ENCODE results near the gene STARD10.

Gene STARD10

GRCh38 chr11:72789493-72790131 lies 4.2 kb downstream of the STARD10 start:
- 86 to 87% methylated on average over 10 of the region's 10 CpGs for WGBS, 2 experiments
- Histone ChIP-seq H3K9me3 (ENCODE audit: control insufficient read depth, low read length) (no peaks in the 10 kb centered on the region), H3K27me3 (ENCODE audit: control insufficient read depth, insufficient read depth, low read length, poor library complexity, severe bottlenecking) (no peaks in the 10 kb centered on the region), H3K27ac (ENCODE audit: insufficient read depth, low read depth, low read length, poor library complexity, severe bottlenecking) (no peak overlapping the region), H3K4me3 (ENCODE audit: insufficient read depth, low read depth, low read length) (no peak overlapping the region), H3K36me3 (ENCODE audit: control insufficient read depth, insufficient read depth, low read length) (no peaks in the 10 kb centered on the region), H3K4me1 (ENCODE audit: control insufficient read depth, insufficient read depth, low read length) (peaks cover 16% of the 10 kb centered on the region)

GRCh38 chr11:72788241-72788640 lies 5.6 kb downstream of the STARD10 start:
- no peaks in the 10 kb centered on the region for H3K36me3 ChIP-seq (ENCODE audit: control insufficient read depth, insufficient read depth, low read length)
- H3K27ac ChIP-seq (ENCODE audit: insufficient read depth, low read depth, low read length, poor library complexity, severe bottlenecking), result no peak overlapping the region
- no peaks in the 10 kb centered on the region for H3K27me3 ChIP-seq (ENCODE audit: control insufficient read depth, insufficient read depth, low read length, poor library complexity, severe bottlenecking)
- whole genome bisulfite sequencing, 2 experiments, result 88 to 91% methylated on average over 7 of the region's 7 CpGs
- H3K4me3 ChIP-seq (ENCODE audit: insufficient read depth, low read depth, low read length), result no peak overlapping the region
- H3K4me1 ChIP-seq (ENCODE audit: control insufficient read depth, insufficient read depth, low read length), result peaks cover 16% of the 10 kb centered on the region
- no peaks in the 10 kb centered on the region for H3K9me3 ChIP-seq (ENCODE audit: control insufficient read depth, low read length)

GRCh38 chr11:72787216-72788104 lies 6.4 kb downstream of the STARD10 start:
- H3K27ac ChIP-seq (ENCODE audit: insufficient read depth, low read depth, low read length, poor library complexity, severe bottlenecking), result no peak overlapping the region
- no peaks in the 10 kb centered on the region for H3K9me3 ChIP-seq (ENCODE audit: control insufficient read depth, low read length)
- H3K27me3 ChIP-seq (ENCODE audit: control insufficient read depth, insufficient read depth, low read length, poor library complexity, severe bottlenecking), result no peaks in the 10 kb centered on the region
- H3K4me3 ChIP-seq (ENCODE audit: insufficient read depth, low read depth, low read length), result no peak overlapping the region
- H3K4me1 ChIP-seq (ENCODE audit: control insufficient read depth, insufficient read depth, low read length), result peaks cover 14% of the 10 kb centered on the region
- 63 to 68% methylated on average over 16 of the region's 16 CpGs for WGBS, 2 experiments
- H3K36me3 ChIP-seq (ENCODE audit: control insufficient read depth, insufficient read depth, low read length), result no peaks in the 10 kb centered on the region

GRCh38 chr11:72786305-72787215 lies 7.3 kb downstream of the STARD10 start:
- peaks cover 21% of the 10 kb centered on the region for H3K4me1 ChIP-seq (ENCODE audit: control insufficient read depth, insufficient read depth, low read length)
- H3K36me3 ChIP-seq (ENCODE audit: control insufficient read depth, insufficient read depth, low read length), result no peaks in the 10 kb centered on the region
- H3K9me3 ChIP-seq (ENCODE audit: control insufficient read depth, low read length), result no peaks in the 10 kb centered on the region
- H3K4me3 ChIP-seq (ENCODE audit: insufficient read depth, low read depth, low read length), result no peak overlapping the region
- 93 to 94% methylated on average over 8 of the region's 8 CpGs for WGBS, 2 experiments
- peaks cover 4% of the 10 kb centered on the region for H3K27me3 ChIP-seq (ENCODE audit: control insufficient read depth, insufficient read depth, low read length, poor library complexity, severe bottlenecking)
- H3K27ac ChIP-seq (ENCODE audit: insufficient read depth, low read depth, low read length, poor library complexity, severe bottlenecking), result no peak overlapping the region

- H3K4me3 ChIP-seq (ENCODE audit: insufficient read depth, low read depth, low read length), result no peak overlapping the region
- H3K27me3 ChIP-seq (ENCODE audit: control insufficient read depth, insufficient read depth, low read length, poor library complexity, severe bottlenecking), result peaks cover 18% of the 10 kb centered on the region
- H3K27ac ChIP-seq (ENCODE audit: insufficient read depth, low read depth, low read length, poor library complexity, severe bottlenecking), result no peak overlapping the region
- WGBS, 2 experiments, result 89 to 91% methylated on average over 10 of the region's 10 CpGs
- H3K9me3 ChIP-seq (ENCODE audit: control insufficient read depth, low read length), result no peaks in the 10 kb centered on the region
- peaks cover 21% of the 10 kb centered on the region for H3K4me1 ChIP-seq (ENCODE audit: control insufficient read depth, insufficient read depth, low read length)
- H3K36me3 ChIP-seq (ENCODE audit: control insufficient read depth, insufficient read depth, low read length), result no peaks in the 10 kb centered on the region
Measured at GRCh38 chr11:72784662-72785061, 9.2 kb downstream of the STARD10 start.

GRCh38 chr11:72783144-72783905 lies 10.5 kb downstream of the STARD10 start:
- WGBS, 2 experiments, result 83 to 85% methylated on average over 2 of the region's 2 CpGs
- Histone ChIP-seq H3K36me3 (ENCODE audit: control insufficient read depth, insufficient read depth, low read length) (no peaks in the 10 kb centered on the region), H3K9me3 (ENCODE audit: control insufficient read depth, low read length) (no peaks in the 10 kb centered on the region), H3K4me1 (ENCODE audit: control insufficient read depth, insufficient read depth, low read length) (peaks cover 21% of the 10 kb centered on the region), H3K27ac (ENCODE audit: insufficient read depth, low read depth, low read length, poor library complexity, severe bottlenecking) (no peak overlapping the region), H3K4me3 (ENCODE audit: insufficient read depth, low read depth, low read length) (no peak overlapping the region), H3K27me3 (ENCODE audit: control insufficient read depth, insufficient read depth, low read length, poor library complexity, severe bottlenecking) (peaks cover 18% of the 10 kb centered on the region)

GRCh38 chr11:72782081-72782920 lies 11.5 kb downstream of the STARD10 start:
- Histone ChIP-seq H3K4me1 (ENCODE audit: control insufficient read depth, insufficient read depth, low read length) (peaks cover 18% of the 10 kb centered on the region), H3K9me3 (ENCODE audit: control insufficient read depth, low read length) (no peaks in the 10 kb centered on the region), H3K27me3 (ENCODE audit: control insufficient read depth, insufficient read depth, low read length, poor library complexity, severe bottlenecking) (peaks cover 18% of the 10 kb centered on the region), H3K27ac (ENCODE audit: insufficient read depth, low read depth, low read length, poor library complexity, severe bottlenecking) (no peak overlapping the region), H3K4me3 (ENCODE audit: insufficient read depth, low read depth, low read length) (peak overlapping the region; percentile 49), H3K36me3 (ENCODE audit: control insufficient read depth, insufficient read depth, low read length) (no peaks in the 10 kb centered on the region)
- WGBS, 2 experiments, result 21 to 26% methylated on average over 14 of the region's 14 CpGs

GRCh38 chr11:72781313-72782080 lies 12.3 kb downstream of the STARD10 start:
- Histone ChIP-seq H3K9me3 (ENCODE audit: control insufficient read depth, low read length) (no peaks in the 10 kb centered on the region), H3K4me3 (ENCODE audit: insufficient read depth, low read depth, low read length) (peak overlapping the region; percentile 49), H3K4me1 (ENCODE audit: control insufficient read depth, insufficient read depth, low read length) (peaks cover 13% of the 10 kb centered on the region), H3K36me3 (ENCODE audit: control insufficient read depth, insufficient read depth, low read length) (no peaks in the 10 kb centered on the region), H3K27ac (ENCODE audit: insufficient read depth, low read depth, low read length, poor library complexity, severe bottlenecking) (no peak overlapping the region), H3K27me3 (ENCODE audit: control insufficient read depth, insufficient read depth, low read length, poor library complexity, severe bottlenecking) (peaks cover 18% of the 10 kb centered on the region)
- 1% methylated on average over 89 of the region's 89 CpGs for WGBS, 2 experiments

Measured in ectodermal cell (in vitro differentiated cells).